ENCODE results near the gene TPSB2. TPM values are rescaled to one million over a fixed set of nuclear protein-coding genes. Genes with fewer than 3 reads are reported as not detected.
"Not testable (repeated sequence)": the region's sequence is repeated elsewhere in the genome, so short reads cannot be mapped to it uniquely, and the experiment has no call there.

TPSB2 gene
- polyA plus RNA-seq, 3 donors, result not detected

DNA sequence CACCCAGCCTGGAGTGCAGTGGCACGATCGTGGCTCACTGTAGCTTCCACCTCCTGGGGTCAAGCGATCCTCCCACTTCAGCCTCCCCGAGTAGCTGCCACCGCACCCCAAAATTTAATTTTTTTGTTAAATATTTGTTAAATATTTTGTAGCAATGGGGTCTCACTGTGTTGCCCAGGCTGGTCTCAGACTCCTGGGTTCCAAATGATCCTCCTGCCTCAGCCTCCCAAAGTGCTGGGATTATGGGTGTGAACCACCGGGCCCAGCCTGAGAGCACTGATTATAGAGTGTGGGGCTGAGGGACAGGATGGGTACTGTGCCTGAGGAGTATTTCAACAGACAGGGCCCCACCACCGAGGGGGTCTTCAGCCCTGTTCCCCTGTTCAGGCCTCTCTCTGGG is 40.5 kb downstream of the TPSB2 start:
- no peak overlapping the region for H3K4me3 Mint-ChIP-seq
- no peaks in the 10 kb centered on the region for H4K20me1 ChIP-seq (ENCODE audit: insufficient read depth, low read length)
- no peak overlapping the region for H3K4me2 ChIP-seq (replicated peaks; ENCODE audit: extremely low read depth, low read length, poor library complexity, severe bottlenecking)
- whole genome bisulfite sequencing (ENCODE audit: insufficient coverage), result 81% methylated on average over 2 of the region's 7 CpGs
- no peaks in the 10 kb centered on the region for H3K36me3 ChIP-seq (replicated peaks in 1 of 2; ENCODE audit: control insufficient read depth in 1 of 2, insufficient read depth in 2 of 2, low read length in 2 of 2)
- H3K27ac ChIP-seq (ENCODE audit: low read depth in 1 of 2, low read length in 2 of 2), result no peak overlapping the region
- peaks cover 0 to 10% (median 5%) of the 10 kb centered on the region in 7 donors for H3K9me3 Mint-ChIP-seq
- TF ChIP-seq, protein P1, sequence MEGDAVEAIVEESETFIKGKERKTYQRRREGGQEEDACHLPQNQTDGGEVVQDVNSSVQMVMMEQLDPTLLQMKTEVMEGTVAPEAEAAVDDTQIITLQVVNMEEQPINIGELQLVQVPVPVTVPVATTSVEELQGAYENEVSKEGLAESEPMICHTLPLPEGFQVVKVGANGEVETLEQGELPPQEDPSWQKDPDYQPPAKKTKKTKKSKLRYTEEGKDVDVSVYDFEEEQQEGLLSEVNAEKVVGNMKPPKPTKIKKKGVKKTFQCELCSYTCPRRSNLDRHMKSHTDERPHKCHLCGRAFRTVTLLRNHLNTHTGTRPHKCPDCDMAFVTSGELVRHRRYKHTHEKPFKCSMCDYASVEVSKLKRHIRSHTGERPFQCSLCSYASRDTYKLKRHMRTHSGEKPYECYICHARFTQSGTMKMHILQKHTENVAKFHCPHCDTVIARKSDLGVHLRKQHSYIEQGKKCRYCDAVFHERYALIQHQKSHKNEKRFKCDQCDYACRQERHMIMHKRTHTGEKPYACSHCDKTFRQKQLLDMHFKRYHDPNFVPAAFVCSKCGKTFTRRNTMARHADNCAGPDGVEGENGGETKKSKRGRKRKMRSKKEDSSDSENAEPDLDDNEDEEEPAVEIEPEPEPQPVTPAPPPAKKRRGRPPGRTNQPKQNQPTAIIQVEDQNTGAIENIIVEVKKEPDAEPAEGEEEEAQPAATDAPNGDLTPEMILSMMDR (IDR thresholded peaks at IDR 0.05), result no peak
- no peak overlapping the region for H3K4me3 ChIP-seq (replicated peaks in 1 of 3; ENCODE audit: low read depth in 2 of 3, low read length in 3 of 3)
- no peak for DNase-seq
- no peaks in the 10 kb centered on the region for H3K4me1 Mint-ChIP-seq
- no peak overlapping the region for H3K27ac Mint-ChIP-seq
- H3K27me3 Mint-ChIP-seq (ENCODE audit: low read depth in 3 of 3), result peaks cover 2 to 7% (median 6%) of the 10 kb centered on the region in 3 donors
- no peak overlapping the region for H3K9ac ChIP-seq (ENCODE audit: insufficient read depth, low read length, poor library complexity, severe bottlenecking)
- no peak overlapping the region for H2AFZ ChIP-seq (ENCODE audit: insufficient read depth, low read depth, low read length, poor library complexity, severe bottlenecking)
- H3K27me3 ChIP-seq (ENCODE audit: control insufficient read depth in 2 of 2, insufficient read depth in 2 of 2, low read length in 2 of 2), result no peaks in the 10 kb centered on the region
- intact Hi-C loops (cut with micrococcal nuclease), result no loop called here
- no peaks in the 10 kb centered on the region for H3K36me3 Mint-ChIP-seq
- H3K4me1 ChIP-seq (ENCODE audit: control insufficient read depth in 1 of 2, insufficient read depth in 2 of 2, low read length in 2 of 2), result no peaks in the 10 kb centered on the region
- peaks cover 0 to 6% of the 10 kb centered on the region in 2 donors for H3K9me3 ChIP-seq (replicated peaks in 1 of 2; ENCODE audit: control insufficient read depth in 1 of 2, insufficient read depth in 1 of 2, low read length in 2 of 2)
- H3K79me2 ChIP-seq (ENCODE audit: insufficient read depth, low read length), result no peaks in the 10 kb centered on the region

DNA sequence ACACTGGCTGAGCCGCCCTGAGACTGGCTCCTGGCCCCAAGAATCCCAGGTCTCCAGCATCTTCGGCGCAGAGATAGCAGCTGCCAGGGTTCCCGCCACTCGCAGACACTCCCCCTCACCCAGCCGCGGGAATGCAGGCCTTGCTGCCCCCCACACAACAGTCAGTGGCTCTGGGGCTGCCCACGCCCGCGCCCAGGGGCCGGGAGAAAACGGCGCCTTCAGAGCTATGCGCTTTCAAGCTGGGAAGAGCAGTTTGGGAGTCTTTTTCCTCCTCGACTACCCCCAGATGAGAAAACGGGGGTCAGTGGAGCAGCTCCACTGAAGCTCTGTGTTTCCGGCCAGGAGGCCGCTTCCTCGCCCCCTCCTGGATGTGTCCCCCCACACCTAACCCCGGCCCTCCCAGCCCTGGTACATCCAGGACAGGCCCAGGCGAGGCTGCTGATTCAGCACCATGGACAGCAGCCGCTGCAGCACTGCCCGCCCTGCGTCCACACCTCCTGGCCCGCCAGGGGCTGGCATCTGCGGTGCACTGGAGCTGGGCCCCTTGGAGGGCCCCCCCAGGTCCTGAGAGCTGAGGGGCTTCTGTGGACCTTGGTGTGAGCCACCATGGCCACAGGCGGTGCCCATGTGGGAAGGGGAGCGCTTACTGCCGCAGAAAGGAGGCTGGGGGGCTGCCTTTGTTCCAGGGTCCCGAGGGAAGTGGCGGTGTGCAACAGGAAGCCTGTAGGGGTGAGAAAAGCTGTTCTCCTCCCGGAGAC is 41.4 kb downstream of the TPSB2 start:
- Histone ChIP-seq H3K27ac (ENCODE audit: low read depth in 1 of 2, low read length in 2 of 2) (no peak overlapping the region), H3K36me3 (replicated peaks in 1 of 2; ENCODE audit: control insufficient read depth in 1 of 2, insufficient read depth in 2 of 2, low read length in 2 of 2) (no peaks in the 10 kb centered on the region), H2AFZ (ENCODE audit: insufficient read depth, low read depth, low read length, poor library complexity, severe bottlenecking) (no peak overlapping the region), H3K4me2 (replicated peaks; ENCODE audit: extremely low read depth, low read length, poor library complexity, severe bottlenecking) (no peak overlapping the region), H3K9ac (ENCODE audit: insufficient read depth, low read length, poor library complexity, severe bottlenecking) (no peak overlapping the region), H3K4me3 (replicated peaks in 1 of 3; ENCODE audit: low read depth in 2 of 3, low read length in 3 of 3) (no peak overlapping the region), H4K20me1 (ENCODE audit: insufficient read depth, low read length) (no peaks in the 10 kb centered on the region), H3K9me3 (replicated peaks in 1 of 2; ENCODE audit: control insufficient read depth in 1 of 2, insufficient read depth in 1 of 2, low read length in 2 of 2) (peaks cover 0 to 6% of the 10 kb centered on the region in 2 donors), H3K27me3 (ENCODE audit: control insufficient read depth in 2 of 2, insufficient read depth in 2 of 2, low read length in 2 of 2) (no peaks in the 10 kb centered on the region), H3K4me1 (ENCODE audit: control insufficient read depth in 1 of 2, insufficient read depth in 2 of 2, low read length in 2 of 2) (no peaks in the 10 kb centered on the region), H3K79me2 (ENCODE audit: insufficient read depth, low read length) (no peaks in the 10 kb centered on the region)
- Mint-ChIP-seq H3K9me3 (peaks cover 0 to 8% (median 5%) of the 10 kb centered on the region in 7 donors), H3K36me3 (no peaks in the 10 kb centered on the region), H3K27me3 (ENCODE audit: low read depth in 3 of 3) (peaks cover 3 to 7% (median 6%) of the 10 kb centered on the region in 3 donors), H3K4me1 (no peaks in the 10 kb centered on the region), H3K4me3 (no peak overlapping the region), H3K27ac (no peak overlapping the region)
- intact Hi-C loops (cut with micrococcal nuclease), result no loop called here
- TF ChIP-seq, protein P1 (IDR thresholded peaks at IDR 0.05), result no peak
- peak in 1 of 3 donors; percentile 16 for DNase-seq
- 33% methylated on average over 25 of the region's 32 CpGs for WGBS (ENCODE audit: insufficient coverage)

DNA sequence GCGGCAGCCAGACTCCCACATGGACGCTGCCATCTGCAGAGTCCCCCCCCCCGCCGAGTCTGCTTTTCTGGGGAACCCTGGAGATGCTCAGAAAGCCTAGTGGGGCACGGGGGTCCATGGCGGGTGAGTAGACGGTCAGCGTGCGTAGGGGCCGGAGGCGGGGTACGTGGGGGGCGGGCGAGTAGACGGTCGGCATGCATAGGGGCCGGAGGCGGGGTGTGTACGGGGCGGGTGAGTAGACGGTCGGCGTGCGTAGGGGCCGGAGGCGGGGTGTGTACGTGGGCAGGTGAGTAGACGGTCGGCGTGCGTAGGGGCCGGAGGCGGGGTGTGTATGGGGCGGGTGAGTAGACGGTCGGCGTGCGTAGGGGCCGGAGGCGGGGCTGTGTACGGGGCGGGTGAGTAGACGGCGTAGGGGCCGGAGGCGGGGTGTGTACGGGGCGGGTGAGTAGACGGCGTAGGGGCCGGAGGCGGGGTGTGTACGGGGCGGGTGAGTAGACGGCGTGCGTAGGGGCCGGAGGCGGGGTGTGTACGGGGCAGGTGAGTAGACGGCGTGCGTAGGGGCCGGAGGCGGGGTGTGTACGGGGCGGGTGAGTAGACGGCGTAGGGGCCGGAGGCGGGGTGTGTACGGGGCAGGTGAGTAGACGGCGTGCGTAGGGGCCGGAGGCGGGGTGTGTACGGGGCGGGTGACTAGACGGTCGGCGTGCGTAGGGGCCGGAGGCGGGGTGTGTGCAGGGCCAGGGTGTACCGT is 44.4 kb downstream of the TPSB2 start:
- H4K20me1 ChIP-seq (ENCODE audit: insufficient read depth, low read length); H3K36me3 ChIP-seq (replicated peaks in 1 of 2; ENCODE audit: control insufficient read depth in 1 of 2, insufficient read depth in 2 of 2, low read length in 2 of 2); H3K9me3 ChIP-seq (replicated peaks in 1 of 2; ENCODE audit: control insufficient read depth in 1 of 2, insufficient read depth in 1 of 2, low read length in 2 of 2); DNase-seq; H3K79me2 ChIP-seq (ENCODE audit: insufficient read depth, low read length); H3K9me3 Mint-ChIP-seq; H3K27me3 ChIP-seq (ENCODE audit: control insufficient read depth in 2 of 2, insufficient read depth in 2 of 2, low read length in 2 of 2); H2AFZ ChIP-seq (ENCODE audit: insufficient read depth, low read depth, low read length, poor library complexity, severe bottlenecking); H3K4me1 Mint-ChIP-seq; H3K9ac ChIP-seq (ENCODE audit: insufficient read depth, low read length, poor library complexity, severe bottlenecking); H3K4me3 ChIP-seq (replicated peaks in 1 of 3; ENCODE audit: low read depth in 2 of 3, low read length in 3 of 3); H3K27me3 Mint-ChIP-seq (ENCODE audit: low read depth in 3 of 3); H3K27ac ChIP-seq (ENCODE audit: low read depth in 1 of 2, low read length in 2 of 2); H3K36me3 Mint-ChIP-seq; H3K4me3 Mint-ChIP-seq; H3K4me1 ChIP-seq (ENCODE audit: control insufficient read depth in 1 of 2, insufficient read depth in 2 of 2, low read length in 2 of 2); intact Hi-C loops (cut with micrococcal nuclease); H3K4me2 ChIP-seq (replicated peaks; ENCODE audit: extremely low read depth, low read length, poor library complexity, severe bottlenecking); H3K27ac Mint-ChIP-seq: not testable (repeated sequence)
- 94% methylated on average over 7 of the region's 86 CpGs for WGBS (ENCODE audit: insufficient coverage)
